CD14-positive monocyte (primary cell): ENCODE results near the gene HMGCS2. TPM values are rescaled to one million over a fixed set of nuclear protein-coding genes. Genes with fewer than 3 reads are reported as not detected.
A peak's percentile ranks its signal among the peaks of the same experiment; 100 is the strongest.

Experiments
- DNase-seq, 3 donors: peaks; one replicate each; pipeline ENCODE4 v3.0.0-alpha.2; 2011 to 2022
- H2AFZ ChIP-seq: 2 replicates; pipeline ENCODE4 v1.6.0; 2012; ENCODE audit warnings: mild to moderate bottlenecking, low read depth, low read length, inconsistent platforms; ENCODE audit not compliant: insufficient read depth, poor library complexity, severe bottlenecking
- H3K27ac ChIP-seq, 2 donors: 1 replicate in 1 of 2; 2 replicates in 1 of 2; pipeline ENCODE4 v1.5.1; 2012 to 2013; ENCODE audit warnings: low read length in 2 of 2, control low read depth in 1 of 2, inconsistent platforms in 1 of 2, low read depth in 1 of 2, mild to moderate bottlenecking in 1 of 2
- H3K27me3 ChIP-seq, 2 donors: one replicate each; pipeline versions ENCODE4 v1.6.0 to v1.6.1; 2011 to 2013; ENCODE audit warnings: low read length in 2 of 2; ENCODE audit not compliant: control insufficient read depth in 2 of 2, insufficient read depth in 2 of 2
- H3K36me3 ChIP-seq, 2 donors: replicated peaks in 1 of 2; 1 replicate in 1 of 2; 2 replicates in 1 of 2; pipeline versions ENCODE4 v1.5.1 to v1.6.1; 2012 to 2013; ENCODE audit warnings: low read length in 2 of 2, control low read depth in 1 of 2, inconsistent platforms in 1 of 2, mild to moderate bottlenecking in 1 of 2; ENCODE audit not compliant: insufficient read depth in 2 of 2, control insufficient read depth in 1 of 2
- H3K4me1 ChIP-seq, 2 donors: 1 replicate in 1 of 2; 2 replicates in 1 of 2; pipeline versions ENCODE4 v1.5.1 to v1.6.1; 2012 to 2013; ENCODE audit warnings: low read length in 2 of 2, control low read depth in 1 of 2, inconsistent platforms in 1 of 2, mild to moderate bottlenecking in 1 of 2, moderate library complexity in 1 of 2; ENCODE audit not compliant: insufficient read depth in 2 of 2, control insufficient read depth in 1 of 2
- H3K4me2 ChIP-seq: replicated peaks from 2 replicates; pipeline ENCODE3; 2012; ENCODE audit warnings: low read length, moderate library complexity, mild to moderate bottlenecking; ENCODE audit not compliant: poor library complexity, severe bottlenecking; ENCODE audit errors: extremely low read depth
- H3K4me3 ChIP-seq, 3 experiments: fragments of 200-600 bp in 1 of 3; sonication (generic) in 1 of 3; replicated peaks in 1 of 3; 1 replicate in 2 of 3; 2 replicates in 1 of 3; pipeline ENCODE4 v1.5.1; 2011 to 2013; ENCODE audit warnings: low read length in 3 of 3, mild to moderate bottlenecking in 3 of 3, control low read depth in 2 of 3, low read depth in 2 of 3, inconsistent platforms in 1 of 3, moderate library complexity in 1 of 3
- H3K79me2 ChIP-seq: 2 replicates; pipeline ENCODE4 v1.6.0; 2012; ENCODE audit warnings: mild to moderate bottlenecking, control low read depth, inconsistent platforms, low read length, moderate library complexity; ENCODE audit not compliant: insufficient read depth
- H3K9ac ChIP-seq: 2 replicates; pipeline ENCODE4 v1.6.0; 2017; ENCODE audit warnings: low read length, mild to moderate bottlenecking; ENCODE audit not compliant: insufficient read depth, poor library complexity, severe bottlenecking
- H3K9me3 ChIP-seq, 2 donors: replicated peaks in 1 of 2; 1 replicate in 1 of 2; 2 replicates in 1 of 2; pipeline versions ENCODE4 v1.5.1 to v1.6.1; 2012 to 2013; ENCODE audit warnings: low read length in 2 of 2, control low read depth in 1 of 2; ENCODE audit not compliant: control insufficient read depth in 1 of 2, insufficient read depth in 1 of 2
- H4K20me1 ChIP-seq: 2 replicates; pipeline ENCODE4 v1.6.0; 2012; ENCODE audit warnings: mild to moderate bottlenecking, low read length, control low read depth, moderate library complexity; ENCODE audit not compliant: insufficient read depth
- H3K27ac Mint-ChIP-seq, 7 donors: one replicate each; pipeline ENCODE4 v1.8.0; 2020; ENCODE audit warnings: mild to moderate bottlenecking in 7 of 7, mixed read lengths in 7 of 7, moderate library complexity in 6 of 7, inconsistent platforms in 2 of 7
- H3K27me3 Mint-ChIP-seq, 3 donors: one replicate each; pipeline ENCODE4 v1.8.0; 2021 to 2022; ENCODE audit warnings: low read depth in 3 of 3, mild to moderate bottlenecking in 3 of 3, mixed read lengths in 3 of 3, moderate library complexity in 3 of 3, inconsistent platforms in 1 of 3
- H3K36me3 Mint-ChIP-seq, 2 donors: one replicate each; pipeline ENCODE4 v1.8.0; 2020; ENCODE audit warnings: mixed read lengths in 2 of 2, inconsistent platforms in 1 of 2, mild to moderate bottlenecking in 1 of 2
- H3K4me1 Mint-ChIP-seq: one replicate; pipeline ENCODE4 v1.8.0; 2020; ENCODE audit warnings: mild to moderate bottlenecking, mixed read lengths
- H3K4me3 Mint-ChIP-seq, 2 donors: one replicate each; pipeline ENCODE4 v1.8.0; 2020; ENCODE audit warnings: mild to moderate bottlenecking in 2 of 2, mixed read lengths in 2 of 2, moderate library complexity in 1 of 2
- H3K9me3 Mint-ChIP-seq, 7 donors: one replicate each; pipeline ENCODE4 v1.8.0; 2020 to 2022; ENCODE audit warnings: mixed read lengths in 7 of 7, mild to moderate bottlenecking in 6 of 7, moderate library complexity in 6 of 7, inconsistent platforms in 2 of 7
- WGBS: methylation state at CpG from one replicate; pipeline ENCODE4 v1.1.5; 2013; ENCODE audit warnings: missing lambda C conversion rate; ENCODE audit not compliant: insufficient coverage; 5-methylcytosine and 5-hydroxymethylcytosine counted together
- intact Hi-C, 2 donors: fragments of 100-400 bp; cut with micrococcal nuclease; formaldehyde crosslinking; loops; one replicate each; pipeline versions ENCODE4 v1.15.0 to v1.15.1; 2023
- polyA plus RNA-seq, 3 donors: library from polyadenylated mRNA; depleted of rRNA in 1 of 3; unstranded in 2 of 3; stranded (reverse) in 1 of 3; fragments of 300-500 nt in 2 of 3; fragments of >200 nt in 1 of 3; fragmentation: Illumina TruSeq in 2 of 3; gene quantifications; 1 replicate in 2 of 3; 2 replicates in 1 of 3; pipeline ENCODE4 v1.2.3, GENCODE V29; 2012 to 2021
- TF ChIP-seq, protein P1 (sequence below): fragments of 200-600 bp; IDR thresholded peaks from one replicate; pipeline ENCODE4 v1.8.0; 2022; ENCODE audit warnings: antibody characterized with exemption, mild to moderate bottlenecking

HMGCS2 gene
- polyA plus RNA-seq, 3 donors = not detected

- WGBS = 4% methylated on average over 5 of the region's 5 CpGs
- no peaks in the 10 kb centered on the region for H3K36me3 ChIP-seq
- H3K27me3 Mint-ChIP-seq = peaks cover 2 to 10% (median 9%) of the 10 kb centered on the region in 3 donors
- peaks cover 0 to 2% of the 10 kb centered on the region in 2 donors for H3K36me3 Mint-ChIP-seq
- peaks cover 45% of the 10 kb centered on the region for H3K79me2 ChIP-seq
- H3K4me1 Mint-ChIP-seq = peaks cover 44% of the 10 kb centered on the region
- no peak overlapping the region for H2AFZ ChIP-seq
- H3K27ac Mint-ChIP-seq = no peak overlapping the region
- H3K4me2 ChIP-seq = no peak overlapping the region
- peaks cover 15 to 18% of the 10 kb centered on the region in 2 donors for H3K4me1 ChIP-seq
- H3K9ac ChIP-seq = no peak overlapping the region
- no peak overlapping the region for H3K4me3 Mint-ChIP-seq
- no peak for DNase-seq
- H3K9me3 Mint-ChIP-seq = peaks cover 0 to 3% (median 0%) of the 10 kb centered on the region in 7 donors
- TF ChIP-seq, protein P1, sequence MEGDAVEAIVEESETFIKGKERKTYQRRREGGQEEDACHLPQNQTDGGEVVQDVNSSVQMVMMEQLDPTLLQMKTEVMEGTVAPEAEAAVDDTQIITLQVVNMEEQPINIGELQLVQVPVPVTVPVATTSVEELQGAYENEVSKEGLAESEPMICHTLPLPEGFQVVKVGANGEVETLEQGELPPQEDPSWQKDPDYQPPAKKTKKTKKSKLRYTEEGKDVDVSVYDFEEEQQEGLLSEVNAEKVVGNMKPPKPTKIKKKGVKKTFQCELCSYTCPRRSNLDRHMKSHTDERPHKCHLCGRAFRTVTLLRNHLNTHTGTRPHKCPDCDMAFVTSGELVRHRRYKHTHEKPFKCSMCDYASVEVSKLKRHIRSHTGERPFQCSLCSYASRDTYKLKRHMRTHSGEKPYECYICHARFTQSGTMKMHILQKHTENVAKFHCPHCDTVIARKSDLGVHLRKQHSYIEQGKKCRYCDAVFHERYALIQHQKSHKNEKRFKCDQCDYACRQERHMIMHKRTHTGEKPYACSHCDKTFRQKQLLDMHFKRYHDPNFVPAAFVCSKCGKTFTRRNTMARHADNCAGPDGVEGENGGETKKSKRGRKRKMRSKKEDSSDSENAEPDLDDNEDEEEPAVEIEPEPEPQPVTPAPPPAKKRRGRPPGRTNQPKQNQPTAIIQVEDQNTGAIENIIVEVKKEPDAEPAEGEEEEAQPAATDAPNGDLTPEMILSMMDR = no peak
- no peak overlapping the region for H3K27ac ChIP-seq
- intact Hi-C loops = no loop called here
- no peaks in the 10 kb centered on the region for H3K9me3 ChIP-seq
- H3K27me3 ChIP-seq = no peaks in the 10 kb centered on the region
- no peak overlapping the region for H3K4me3 ChIP-seq
- H4K20me1 ChIP-seq = no peaks in the 10 kb centered on the region
Measured at GRCh38 chr1:119715542-119715941, 53.2 kb downstream of the HMGCS2 start.

DNA sequence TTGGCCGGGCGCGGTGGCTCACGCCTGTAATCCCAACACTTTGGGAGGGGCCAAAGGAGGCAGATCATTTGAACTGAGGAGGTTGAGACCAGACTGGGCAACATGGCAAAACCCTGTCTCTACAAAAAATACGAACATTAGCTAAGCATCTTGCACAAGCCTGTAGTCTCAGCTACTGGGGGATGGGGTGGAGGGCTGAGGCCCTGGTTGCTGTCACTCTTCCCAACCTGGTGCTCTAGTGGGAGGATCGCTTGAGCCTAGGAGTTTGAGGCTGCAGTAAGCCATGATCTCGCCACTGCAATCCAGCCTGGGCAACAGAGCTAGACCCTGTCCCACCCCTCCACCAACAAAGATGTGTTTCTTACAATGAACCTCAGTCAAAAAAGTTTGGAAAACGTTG lies 54.1 kb downstream of the HMGCS2 start:
- Histone ChIP-seq H3K4me1 (peaks cover 15 to 18% of the 10 kb centered on the region in 2 donors), H2AFZ (peak overlapping the region; percentile 17), H3K79me2 (peaks cover 41% of the 10 kb centered on the region), H3K9me3 (no peaks in the 10 kb centered on the region), H3K27ac (no peak overlapping the region), H3K27me3 (no peaks in the 10 kb centered on the region), H3K36me3 (no peaks in the 10 kb centered on the region), H3K4me2 (no peak overlapping the region), H3K9ac (no peak overlapping the region), H4K20me1 (no peaks in the 10 kb centered on the region), H3K4me3 (no peak overlapping the region)
- H3K9me3 Mint-ChIP-seq = peaks cover 0 to 3% (median 0%) of the 10 kb centered on the region in 7 donors
- no peak overlapping the region for H3K4me3 Mint-ChIP-seq
- TF ChIP-seq, protein P1 = no peak
- no peaks in the 10 kb centered on the region for H3K36me3 Mint-ChIP-seq
- DNase-seq = no peak
- WGBS = 94% methylated on average over 4 of the region's 8 CpGs
- H3K27ac Mint-ChIP-seq = no peak overlapping the region
- peaks cover 50% of the 10 kb centered on the region for H3K4me1 Mint-ChIP-seq
- intact Hi-C loops = no loop called here
- H3K27me3 Mint-ChIP-seq = peaks cover 2 to 10% (median 9%) of the 10 kb centered on the region in 3 donors
